Kasumi-1 (cell line): ENCODE data around the gene TP53.

ENCODE experiments used
- DNase-seq, 2 experiments: peaks; one replicate each; lab custom pipeline; 2025; lab: John Stamatoyannopoulos, UW

TP53 gene

GRCh38 chr17:7687072-7687907 lies at the start of gene TP53:
Gene TP53, minus strand, starts transcription at chr17:7687490. Its CDS starts 10,896 bp downstream, at chr17:7676594.
- DNase-seq = peak; percentile 79

GRCh38 chr17:7732981-7733539 lies 45.8 kb upstream of the TP53 start:
- no peak for DNase-seq

- DNase-seq = peak; percentile 21 to 48
Measured at GRCh38 chr17:7729816-7730215, 42.5 kb upstream of the TP53 start.

- no peak for DNase-seq
Measured at GRCh38 chr17:7727886-7728285, 40.6 kb upstream of the TP53 start.

GRCh38 chr17:7721612-7722011 lies 34.3 kb upstream of the TP53 start:
- DNase-seq = no peak

- no peak for DNase-seq
Measured at GRCh38 chr17:7720125-7720524, 32.8 kb upstream of the TP53 start.

GRCh38 chr17:7719661-7720060 lies 32.4 kb upstream of the TP53 start:
- DNase-seq = no peak

GRCh38 chr17:7717756-7718350 lies 30.6 kb upstream of the TP53 start:
- DNase-seq = peak; percentile 3 to 11

- DNase-seq = peak; percentile 10 to 27
Measured at GRCh38 chr17:7716901-7717755, 29.8 kb upstream of the TP53 start, which contains the start of gene DNAH2. Gene DNAH2, plus strand, starts transcription at chr17:7717744. Its CDS starts 1,991 bp downstream, at chr17:7719735.

- DNase-seq = no peak
Measured at GRCh38 chr17:7715936-7716886, 28.9 kb upstream of the TP53 start.

- no peak for DNase-seq
Measured at GRCh38 chr17:7714721-7715594, 27.7 kb upstream of the TP53 start.

- DNase-seq = peak; percentile 40 to 52
Measured at GRCh38 chr17:7713782-7714181, 26.5 kb upstream of the TP53 start.

- no peak for DNase-seq
Measured at GRCh38 chr17:7712111-7712771, 25.0 kb upstream of the TP53 start.

- DNase-seq = peak in 1 of 2 experiments; percentile 4
Measured at GRCh38 chr17:7711051-7711755, 23.9 kb upstream of the TP53 start.

GRCh38 chr17:7710301-7710700 lies 23.0 kb upstream of the TP53 start:
- no peak for DNase-seq

GRCh38 chr17:7709031-7709430 lies 21.7 kb upstream of the TP53 start:
- DNase-seq = no peak

- no peak for DNase-seq
Measured at GRCh38 chr17:7707858-7708750, 20.8 kb upstream of the TP53 start.

GRCh38 chr17:7707446-7707845 lies 20.2 kb upstream of the TP53 start:
- no peak for DNase-seq
